Endothelial cell (in vitro differentiated cells): ENCODE results near the gene LCP2. TPM values are rescaled to one million over a fixed set of nuclear protein-coding genes. Genes with fewer than 3 reads are reported as not detected.

Experiments used
- DNase-seq: peaks from one replicate; pipeline ENCODE4 v3.0.0; 2021; ENCODE audit warnings: low spot score
- H3K27ac Mint-ChIP-seq: one replicate; pipeline ENCODE4 v1.8.0; 2021; ENCODE audit warnings: mixed read lengths, inconsistent platforms; ENCODE audit not compliant: unreplicated experiment
- H3K27me3 Mint-ChIP-seq: one replicate; pipeline ENCODE4 v1.8.0; 2021; ENCODE audit warnings: mild to moderate bottlenecking, moderate library complexity, mixed read lengths, inconsistent platforms; ENCODE audit not compliant: unreplicated experiment
- H3K36me3 Mint-ChIP-seq: one replicate; pipeline ENCODE4 v1.8.0; 2021; ENCODE audit warnings: mild to moderate bottlenecking, low read depth, mixed read lengths, inconsistent platforms; ENCODE audit not compliant: unreplicated experiment
- H3K4me1 Mint-ChIP-seq: one replicate; pipeline ENCODE4 v1.8.0; 2021; ENCODE audit warnings: mild to moderate bottlenecking, mixed read lengths, inconsistent platforms; ENCODE audit not compliant: unreplicated experiment
- H3K4me3 Mint-ChIP-seq: one replicate; pipeline ENCODE4 v1.8.0; 2021; ENCODE audit warnings: mild to moderate bottlenecking, mixed read lengths, inconsistent platforms; ENCODE audit not compliant: unreplicated experiment
- H3K9me3 Mint-ChIP-seq: one replicate; pipeline ENCODE4 v1.8.0; 2021; ENCODE audit warnings: mixed read lengths, inconsistent platforms; ENCODE audit not compliant: unreplicated experiment
- CTCF ChIP-seq: fragments of 200-600 bp; sonication (generic); IDR thresholded peaks from one replicate; pipeline ENCODE4 v1.5.0; 2021; ENCODE audit warnings: antibody characterized with exemption; ENCODE audit not compliant: unreplicated experiment
- total RNA-seq: library from RNA; stranded (reverse); fragmentation: NEBNext Ultra II Directional; extraction: Animal tissue kit (Norgen Biotek cat#: 25700); gene quantifications from one replicate; pipeline ENCODE4 v1.2.1, GENCODE V29; 2021; ENCODE audit not compliant: unreplicated experiment

The LCP2 gene
- total RNA-seq, 1 donor from 2014 or later, result 13.8 TPM

GRCh38 chr5:170285181-170285580, 12.4 kb downstream of the LCP2 start:
- Mint-ChIP-seq H3K36me3 (peaks cover 77% of the 10 kb centered on the region), H3K27me3 (no peaks in the 10 kb centered on the region), H3K27ac (no peak overlapping the region), H3K9me3 (peaks cover 24% of the 10 kb centered on the region), H3K4me1 (peaks cover 3% of the 10 kb centered on the region), H3K4me3 (no peak overlapping the region)
- DNase-seq, result no peak
- no peak for TF ChIP-seq CTCF

GRCh38 chr5:170284231-170284630, 13.3 kb downstream of the LCP2 start:
- Mint-ChIP-seq H3K9me3 (peaks cover 16% of the 10 kb centered on the region), H3K4me3 (no peak overlapping the region)

GRCh38 chr5:170283296-170283695, 14.3 kb downstream of the LCP2 start:
- Mint-ChIP-seq H3K27me3 (peaks cover 4% of the 10 kb centered on the region), H3K27ac (no peak overlapping the region), H3K4me3 (no peak overlapping the region), H3K9me3 (peaks cover 12% of the 10 kb centered on the region), H3K4me1 (peaks cover 22% of the 10 kb centered on the region), H3K36me3 (peaks cover 58% of the 10 kb centered on the region)
- DNase-seq, result no peak
- TF ChIP-seq CTCF, result no peak

More at GRCh38 chr5:170284231-170284630, 13.3 kb downstream of the LCP2 start:
- DNase-seq, result no peak
- H3K27me3 Mint-ChIP-seq, result peaks cover 4% of the 10 kb centered on the region
- H3K4me1 Mint-ChIP-seq, result peaks cover 12% of the 10 kb centered on the region
- no peak for TF ChIP-seq CTCF
- no peak overlapping the region for H3K27ac Mint-ChIP-seq
- peaks cover 67% of the 10 kb centered on the region for H3K36me3 Mint-ChIP-seq

- peaks cover 36% of the 10 kb centered on the region for H3K36me3 Mint-ChIP-seq
- H3K27ac Mint-ChIP-seq, result peak overlapping the region; percentile 28
- H3K9me3 Mint-ChIP-seq, result peaks cover 8% of the 10 kb centered on the region
- peaks cover 11% of the 10 kb centered on the region for H3K27me3 Mint-ChIP-seq
- DNase-seq, result no peak
- no peak overlapping the region for H3K4me3 Mint-ChIP-seq
- no peak for TF ChIP-seq CTCF
- peaks cover 38% of the 10 kb centered on the region for H3K4me1 Mint-ChIP-seq
Measured at GRCh38 chr5:170280011-170280493, 17.5 kb downstream of the LCP2 start.

- Mint-ChIP-seq H3K4me1 (peaks cover 38% of the 10 kb centered on the region), H3K4me3 (no peak overlapping the region), H3K27ac (peak overlapping the region; percentile 28), H3K9me3 (peaks cover 7% of the 10 kb centered on the region), H3K27me3 (peaks cover 11% of the 10 kb centered on the region), H3K36me3 (peaks cover 30% of the 10 kb centered on the region)
- TF ChIP-seq CTCF, result no peak
- no peak for DNase-seq
Measured at GRCh38 chr5:170279459-170279817, 18.1 kb downstream of the LCP2 start.
